Measurements from ENCODE around the gene PWWP2B. TPM values are rescaled to one million over a fixed set of nuclear protein-coding genes. Genes with fewer than 3 reads are reported as not detected.

Gene PWWP2B
- total and polyA plus RNA-seq, 9 of the 15 experiments (the other 6 are each of a cell fraction or from before 2014, with no cell fraction given) = 0.07 to 9.2 (median 1.6) TPM; not detected in 1

DNA sequence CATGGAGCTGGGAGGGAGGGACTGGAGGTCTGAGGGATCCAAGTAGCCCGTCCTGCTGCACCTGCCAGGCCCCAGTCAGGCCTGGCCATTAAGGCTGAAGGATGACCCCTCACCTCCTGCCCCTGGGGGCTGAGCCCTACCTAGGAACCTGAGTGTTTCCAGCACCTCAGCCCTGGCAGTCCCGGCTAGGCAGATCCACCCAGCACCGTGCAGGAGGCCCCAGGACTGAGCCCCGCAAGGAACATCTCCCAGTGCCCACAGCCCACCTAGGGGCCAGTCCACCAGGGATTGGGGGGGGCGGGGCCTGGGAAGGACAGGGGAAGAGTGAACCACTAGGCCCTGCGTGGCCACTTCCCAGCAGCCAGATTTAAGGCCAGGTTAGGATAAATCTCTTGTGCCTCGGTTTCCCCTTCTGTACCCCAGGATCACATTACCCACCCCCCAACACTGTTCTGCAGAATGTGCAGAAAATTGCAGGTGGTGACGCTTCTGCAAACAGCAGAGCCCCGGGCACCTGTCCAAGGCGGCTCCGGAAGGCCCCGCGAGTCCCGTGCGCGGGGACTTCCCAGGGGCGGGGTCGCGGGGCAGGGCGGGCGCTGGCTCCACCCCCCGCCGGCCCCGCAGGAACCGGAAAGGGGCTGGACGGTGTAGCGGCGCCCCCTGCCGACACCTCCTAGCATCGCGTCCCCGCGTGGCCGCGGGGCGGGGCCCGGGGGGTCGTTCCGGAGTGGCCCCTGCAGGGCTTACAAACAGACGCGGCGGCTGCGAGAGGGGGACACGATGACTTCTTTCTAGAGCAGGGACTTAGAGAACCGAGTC lies 55.9 kb downstream of the PWWP2B start (continued):
- TF ChIP-seq, protein P1, sequence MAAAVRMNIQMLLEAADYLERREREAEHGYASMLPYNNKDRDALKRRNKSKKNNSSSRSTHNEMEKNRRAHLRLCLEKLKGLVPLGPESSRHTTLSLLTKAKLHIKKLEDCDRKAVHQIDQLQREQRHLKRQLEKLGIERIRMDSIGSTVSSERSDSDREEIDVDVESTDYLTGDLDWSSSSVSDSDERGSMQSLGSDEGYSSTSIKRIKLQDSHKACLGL (CRISPR knock-in tag; IDR thresholded peaks at IDR 0.05; ENCODE audit: borderline replicate concordance, poor library complexity, severe bottlenecking) = no peak
- TF ChIP-seq ILF3 (IDR thresholded peaks at IDR 0.05; ENCODE audit: borderline replicate concordance) (no peak), RFX5 (IDR thresholded peaks at IDR 0.05; ENCODE audit: low read depth, low read length) (no peak), RBM25 (IDR thresholded peaks at IDR 0.05; ENCODE audit: low read depth, low read length, severe bottlenecking) (no peak), STAG1 (CRISPR knock-in tag; IDR thresholded peaks at IDR 0.05; ENCODE audit: borderline replicate concordance) (peak; percentile 81), CTBP1 (IDR thresholded peaks at IDR 0.05; ENCODE audit: borderline replicate concordance) (0 out of 2 replicates have a peak, but pooled peaks have one; percentile 44), IRF2 (CRISPR knock-in tag; IDR thresholded peaks at IDR 0.05) (no peak), SPI1 (IDR thresholded peaks at IDR 0.05; ENCODE audit: borderline replicate concordance, low read depth, low read length) (no peak), ETV5 (CRISPR knock-in tag; IDR thresholded peaks at IDR 0.05; ENCODE audit: low read depth) (0 out of 2 replicates have a peak, but pooled peaks have one; percentile 48), ZBTB8A (IDR thresholded peaks at IDR 0.05; ENCODE audit: partially characterized antibody) (no peak), BHLHE40 (IDR thresholded peaks at IDR 0.05; ENCODE audit: low read length) (peak; percentile 96), ZNF23 (CRISPR knock-in tag; IDR thresholded peaks at IDR 0.05) (no peak), ELF4 (CRISPR knock-in tag; IDR thresholded peaks at IDR 0.05) (no peak), ZBTB7A (IDR thresholded peaks at IDR 0.05; ENCODE audit: borderline replicate concordance, control insufficient read depth, low read depth, low read length) (peak; percentile 99), HLTF (IDR thresholded peaks at IDR 0.05) (no peak), ZBTB17 (CRISPR knock-in tag; IDR thresholded peaks at IDR 0.05) (no peak), C11orf30 (IDR thresholded peaks at IDR 0.05; ENCODE audit: low read depth) (no peak)
- TF ChIP-seq, protein P2, sequence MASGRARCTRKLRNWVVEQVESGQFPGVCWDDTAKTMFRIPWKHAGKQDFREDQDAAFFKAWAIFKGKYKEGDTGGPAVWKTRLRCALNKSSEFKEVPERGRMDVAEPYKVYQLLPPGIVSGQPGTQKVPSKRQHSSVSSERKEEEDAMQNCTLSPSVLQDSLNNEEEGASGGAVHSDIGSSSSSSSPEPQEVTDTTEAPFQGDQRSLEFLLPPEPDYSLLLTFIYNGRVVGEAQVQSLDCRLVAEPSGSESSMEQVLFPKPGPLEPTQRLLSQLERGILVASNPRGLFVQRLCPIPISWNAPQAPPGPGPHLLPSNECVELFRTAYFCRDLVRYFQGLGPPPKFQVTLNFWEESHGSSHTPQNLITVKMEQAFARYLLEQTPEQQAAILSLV (tag; IDR thresholded peaks at IDR 0.05) = no peak
- TF ChIP-seq, protein P3, sequence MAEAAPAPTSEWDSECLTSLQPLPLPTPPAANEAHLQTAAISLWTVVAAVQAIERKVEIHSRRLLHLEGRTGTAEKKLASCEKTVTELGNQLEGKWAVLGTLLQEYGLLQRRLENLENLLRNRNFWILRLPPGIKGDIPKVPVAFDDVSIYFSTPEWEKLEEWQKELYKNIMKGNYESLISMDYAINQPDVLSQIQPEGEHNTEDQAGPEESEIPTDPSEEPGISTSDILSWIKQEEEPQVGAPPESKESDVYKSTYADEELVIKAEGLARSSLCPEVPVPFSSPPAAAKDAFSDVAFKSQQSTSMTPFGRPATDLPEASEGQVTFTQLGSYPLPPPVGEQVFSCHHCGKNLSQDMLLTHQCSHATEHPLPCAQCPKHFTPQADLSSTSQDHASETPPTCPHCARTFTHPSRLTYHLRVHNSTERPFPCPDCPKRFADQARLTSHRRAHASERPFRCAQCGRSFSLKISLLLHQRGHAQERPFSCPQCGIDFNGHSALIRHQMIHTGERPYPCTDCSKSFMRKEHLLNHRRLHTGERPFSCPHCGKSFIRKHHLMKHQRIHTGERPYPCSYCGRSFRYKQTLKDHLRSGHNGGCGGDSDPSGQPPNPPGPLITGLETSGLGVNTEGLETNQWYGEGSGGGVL (CRISPR knock-in tag; IDR thresholded peaks at IDR 0.05) = no peak
- TF ChIP-seq, protein P4, sequence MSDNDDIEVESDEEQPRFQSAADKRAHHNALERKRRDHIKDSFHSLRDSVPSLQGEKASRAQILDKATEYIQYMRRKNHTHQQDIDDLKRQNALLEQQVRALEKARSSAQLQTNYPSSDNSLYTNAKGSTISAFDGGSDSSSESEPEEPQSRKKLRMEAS (CRISPR knock-in tag; IDR thresholded peaks at IDR 0.05) = peak; percentile 28; the same call in 1 of the 2 replicates
- TF ChIP-seq, protein P5, sequence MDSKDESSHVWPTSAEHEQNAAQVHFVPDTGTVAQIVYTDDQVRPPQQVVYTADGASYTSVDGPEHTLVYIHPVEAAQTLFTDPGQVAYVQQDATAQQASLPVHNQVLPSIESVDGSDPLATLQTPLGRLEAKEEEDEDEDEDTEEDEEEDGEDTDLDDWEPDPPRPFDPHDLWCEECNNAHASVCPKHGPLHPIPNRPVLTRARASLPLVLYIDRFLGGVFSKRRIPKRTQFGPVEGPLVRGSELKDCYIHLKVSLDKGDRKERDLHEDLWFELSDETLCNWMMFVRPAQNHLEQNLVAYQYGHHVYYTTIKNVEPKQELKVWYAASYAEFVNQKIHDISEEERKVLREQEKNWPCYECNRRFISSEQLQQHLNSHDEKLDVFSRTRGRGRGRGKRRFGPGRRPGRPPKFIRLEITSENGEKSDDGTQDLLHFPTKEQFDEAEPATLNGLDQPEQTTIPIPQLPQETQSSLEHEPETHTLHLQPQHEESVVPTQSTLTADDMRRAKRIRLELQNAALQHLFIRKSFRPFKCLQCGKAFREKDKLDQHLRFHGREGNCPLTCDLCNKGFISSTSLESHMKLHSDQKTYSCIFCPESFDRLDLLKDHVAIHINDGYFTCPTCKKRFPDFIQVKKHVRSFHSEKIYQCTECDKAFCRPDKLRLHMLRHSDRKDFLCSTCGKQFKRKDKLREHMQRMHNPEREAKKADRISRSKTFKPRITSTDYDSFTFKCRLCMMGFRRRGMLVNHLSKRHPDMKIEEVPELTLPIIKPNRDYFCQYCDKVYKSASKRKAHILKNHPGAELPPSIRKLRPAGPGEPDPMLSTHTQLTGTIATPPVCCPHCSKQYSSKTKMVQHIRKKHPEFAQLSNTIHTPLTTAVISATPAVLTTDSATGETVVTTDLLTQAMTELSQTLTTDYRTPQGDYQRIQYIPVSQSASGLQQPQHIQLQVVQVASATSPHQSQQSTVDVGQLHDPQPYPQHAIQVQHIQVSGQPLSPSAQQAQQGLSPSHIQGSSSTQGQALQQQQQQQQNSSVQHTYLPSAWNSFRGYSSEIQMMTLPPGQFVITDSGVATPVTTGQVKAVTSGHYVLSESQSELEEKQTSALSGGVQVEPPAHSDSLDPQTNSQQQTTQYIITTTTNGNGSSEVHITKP (IDR thresholded peaks at IDR 0.05; ENCODE audit: partially characterized antibody) = no peak

Measured in K562 (cell line).